ENCODE results near the gene GNA14. TPM values are rescaled to one million over a fixed set of nuclear protein-coding genes. Genes with fewer than 3 reads are reported as not detected.

The GNA14 gene
- total and polyA plus RNA-seq, 2 experiments from 2014 or later: 3.9 to 10.5 TPM

DNA sequence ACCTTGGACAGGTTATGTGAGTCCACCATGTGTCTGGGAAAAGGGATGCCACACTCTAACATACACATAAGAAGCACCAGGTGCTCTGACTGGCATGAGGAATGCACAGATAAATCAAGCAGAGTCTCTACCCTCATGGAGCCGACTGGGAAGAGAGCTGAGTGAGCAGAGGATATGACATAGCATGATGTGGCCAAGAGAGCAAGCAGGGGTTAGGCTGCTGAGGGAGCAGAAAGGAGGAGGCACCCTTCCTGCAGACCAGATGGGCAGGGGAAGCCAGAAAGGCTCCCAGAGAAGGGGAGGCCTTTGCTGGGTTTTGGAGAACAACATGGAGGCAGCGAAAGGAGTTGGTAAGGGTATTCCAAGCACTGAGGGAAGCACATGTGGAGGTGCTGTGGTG, 223.1 kb downstream of the GNA14 start:
- H4K20me1 ChIP-seq (replicated peaks; ENCODE audit: insufficient read depth): no peaks in the 10 kb centered on the region
- no peaks in the 10 kb centered on the region for H3K9me2 ChIP-seq (ENCODE audit: insufficient read depth)
- no peaks in the 10 kb centered on the region for H3K27me3 ChIP-seq (ENCODE audit: insufficient read depth)
- no peaks in the 10 kb centered on the region for H3F3A ChIP-seq (replicated peaks; ENCODE audit: low read depth)
- H3K27ac Mint-ChIP-seq: no peak overlapping the region
- no peak overlapping the region for H3K4me2 ChIP-seq
- H3K36me3 Mint-ChIP-seq (ENCODE audit: low read depth): peaks cover 29% of the 10 kb centered on the region
- no peaks in the 10 kb centered on the region for H3K4me1 ChIP-seq (ENCODE audit: insufficient read depth)
- no peak for DNase-seq (ENCODE audit: low spot score)
- no peaks in the 10 kb centered on the region for H3K79me2 ChIP-seq (replicated peaks; ENCODE audit: insufficient read depth)
- no peak overlapping the region for H3K4me3 ChIP-seq
- TF ChIP-seq EZH2 (IDR thresholded peaks at IDR 0.05; ENCODE audit: low read depth, unreplicated experiment) (no peak), STAT1 (IDR thresholded peaks at IDR 0.05; ENCODE audit: unreplicated experiment) (no peak), NANOG (IDR thresholded peaks at IDR 0.05; ENCODE audit: borderline replicate concordance) (no peak), JUNB (IDR thresholded peaks at IDR 0.05; ENCODE audit: unreplicated experiment) (no peak), POLR2AphosphoS5 (IDR thresholded peaks at IDR 0.05; ENCODE audit: low read depth) (no peak), ZNF331 (CRISPR knock-in tag; IDR thresholded peaks at IDR 0.05; ENCODE audit: low read depth) (no peak), EZH2phosphoT487 (IDR thresholded peaks at IDR 0.05; ENCODE audit: unreplicated experiment) (no peak), CREB1 (CRISPR knock-in tag; IDR thresholded peaks at IDR 0.05; ENCODE audit: low read depth) (no peak), ZNF114 (CRISPR knock-in tag; IDR thresholded peaks at IDR 0.05) (no peak)
- TF ChIP-seq, protein P1, sequence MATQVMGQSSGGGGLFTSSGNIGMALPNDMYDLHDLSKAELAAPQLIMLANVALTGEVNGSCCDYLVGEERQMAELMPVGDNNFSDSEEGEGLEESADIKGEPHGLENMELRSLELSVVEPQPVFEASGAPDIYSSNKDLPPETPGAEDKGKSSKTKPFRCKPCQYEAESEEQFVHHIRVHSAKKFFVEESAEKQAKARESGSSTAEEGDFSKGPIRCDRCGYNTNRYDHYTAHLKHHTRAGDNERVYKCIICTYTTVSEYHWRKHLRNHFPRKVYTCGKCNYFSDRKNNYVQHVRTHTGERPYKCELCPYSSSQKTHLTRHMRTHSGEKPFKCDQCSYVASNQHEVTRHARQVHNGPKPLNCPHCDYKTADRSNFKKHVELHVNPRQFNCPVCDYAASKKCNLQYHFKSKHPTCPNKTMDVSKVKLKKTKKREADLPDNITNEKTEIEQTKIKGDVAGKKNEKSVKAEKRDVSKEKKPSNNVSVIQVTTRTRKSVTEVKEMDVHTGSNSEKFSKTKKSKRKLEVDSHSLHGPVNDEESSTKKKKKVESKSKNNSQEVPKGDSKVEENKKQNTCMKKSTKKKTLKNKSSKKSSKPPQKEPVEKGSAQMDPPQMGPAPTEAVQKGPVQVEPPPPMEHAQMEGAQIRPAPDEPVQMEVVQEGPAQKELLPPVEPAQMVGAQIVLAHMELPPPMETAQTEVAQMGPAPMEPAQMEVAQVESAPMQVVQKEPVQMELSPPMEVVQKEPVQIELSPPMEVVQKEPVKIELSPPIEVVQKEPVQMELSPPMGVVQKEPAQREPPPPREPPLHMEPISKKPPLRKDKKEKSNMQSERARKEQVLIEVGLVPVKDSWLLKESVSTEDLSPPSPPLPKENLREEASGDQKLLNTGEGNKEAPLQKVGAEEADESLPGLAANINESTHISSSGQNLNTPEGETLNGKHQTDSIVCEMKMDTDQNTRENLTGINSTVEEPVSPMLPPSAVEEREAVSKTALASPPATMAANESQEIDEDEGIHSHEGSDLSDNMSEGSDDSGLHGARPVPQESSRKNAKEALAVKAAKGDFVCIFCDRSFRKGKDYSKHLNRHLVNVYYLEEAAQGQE (IDR thresholded peaks at IDR 0.05; ENCODE audit: unreplicated experiment): no peak
- TF ChIP-seq, protein P2, sequence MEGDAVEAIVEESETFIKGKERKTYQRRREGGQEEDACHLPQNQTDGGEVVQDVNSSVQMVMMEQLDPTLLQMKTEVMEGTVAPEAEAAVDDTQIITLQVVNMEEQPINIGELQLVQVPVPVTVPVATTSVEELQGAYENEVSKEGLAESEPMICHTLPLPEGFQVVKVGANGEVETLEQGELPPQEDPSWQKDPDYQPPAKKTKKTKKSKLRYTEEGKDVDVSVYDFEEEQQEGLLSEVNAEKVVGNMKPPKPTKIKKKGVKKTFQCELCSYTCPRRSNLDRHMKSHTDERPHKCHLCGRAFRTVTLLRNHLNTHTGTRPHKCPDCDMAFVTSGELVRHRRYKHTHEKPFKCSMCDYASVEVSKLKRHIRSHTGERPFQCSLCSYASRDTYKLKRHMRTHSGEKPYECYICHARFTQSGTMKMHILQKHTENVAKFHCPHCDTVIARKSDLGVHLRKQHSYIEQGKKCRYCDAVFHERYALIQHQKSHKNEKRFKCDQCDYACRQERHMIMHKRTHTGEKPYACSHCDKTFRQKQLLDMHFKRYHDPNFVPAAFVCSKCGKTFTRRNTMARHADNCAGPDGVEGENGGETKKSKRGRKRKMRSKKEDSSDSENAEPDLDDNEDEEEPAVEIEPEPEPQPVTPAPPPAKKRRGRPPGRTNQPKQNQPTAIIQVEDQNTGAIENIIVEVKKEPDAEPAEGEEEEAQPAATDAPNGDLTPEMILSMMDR (conservative IDR thresholded peaks at IDR 0.05; ENCODE audit: low read depth in 2 of 2): no peak
- TF ChIP-seq, protein P3, sequence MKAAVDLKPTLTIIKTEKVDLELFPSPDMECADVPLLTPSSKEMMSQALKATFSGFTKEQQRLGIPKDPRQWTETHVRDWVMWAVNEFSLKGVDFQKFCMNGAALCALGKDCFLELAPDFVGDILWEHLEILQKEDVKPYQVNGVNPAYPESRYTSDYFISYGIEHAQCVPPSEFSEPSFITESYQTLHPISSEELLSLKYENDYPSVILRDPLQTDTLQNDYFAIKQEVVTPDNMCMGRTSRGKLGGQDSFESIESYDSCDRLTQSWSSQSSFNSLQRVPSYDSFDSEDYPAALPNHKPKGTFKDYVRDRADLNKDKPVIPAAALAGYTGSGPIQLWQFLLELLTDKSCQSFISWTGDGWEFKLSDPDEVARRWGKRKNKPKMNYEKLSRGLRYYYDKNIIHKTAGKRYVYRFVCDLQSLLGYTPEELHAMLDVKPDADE (IDR thresholded peaks at IDR 0.05): no peak
- H3K4me3 Mint-ChIP-seq: no peak overlapping the region
- peaks cover 9% of the 10 kb centered on the region; the same call in 2 of the 3 replicates for H3K4me1 Mint-ChIP-seq
- no peaks in the 10 kb centered on the region for H3K36me3 ChIP-seq (ENCODE audit: insufficient read depth)
- H3K27ac ChIP-seq (ENCODE audit: low read depth): no peak overlapping the region
- ATAC-seq: no peak
- H3K9me3 Mint-ChIP-seq: no peaks in the 10 kb centered on the region
- peaks cover 2% of the 10 kb centered on the region for H3K27me3 Mint-ChIP-seq (ENCODE audit: insufficient read depth, low read depth, poor library complexity)
- H2AFZ ChIP-seq: no peak overlapping the region

Measured in GM23338 (cell line).